HFF-Myc (cell line): ENCODE results near the gene TMEM62.
"Not testable (repeated sequence)": the region's sequence is repeated elsewhere in the genome, so short reads cannot be mapped to it uniquely, and the experiment has no call there.

ENCODE experiments used
- DNase-seq: peaks from one replicate; pipeline ENCODE4 v3.0.0-alpha.2; 2011; ENCODE audit warnings: low read depth; ENCODE audit errors: extremely low read depth
- H3K4me3 ChIP-seq: replicated peaks from 2 replicates; pipeline ENCODE4 v1.5.1; 2011; ENCODE audit warnings: low read depth, mild to moderate bottlenecking, control low read depth, low read length
- TF ChIP-seq, protein P1 (sequence below): IDR thresholded peaks from 2 replicates; pipeline ENCODE4 v1.5.1; 2012; ENCODE audit warnings: mild to moderate bottlenecking, low read depth, low read length, control low read depth; ENCODE audit errors: missing control alignments

The TMEM62 gene

DNA sequence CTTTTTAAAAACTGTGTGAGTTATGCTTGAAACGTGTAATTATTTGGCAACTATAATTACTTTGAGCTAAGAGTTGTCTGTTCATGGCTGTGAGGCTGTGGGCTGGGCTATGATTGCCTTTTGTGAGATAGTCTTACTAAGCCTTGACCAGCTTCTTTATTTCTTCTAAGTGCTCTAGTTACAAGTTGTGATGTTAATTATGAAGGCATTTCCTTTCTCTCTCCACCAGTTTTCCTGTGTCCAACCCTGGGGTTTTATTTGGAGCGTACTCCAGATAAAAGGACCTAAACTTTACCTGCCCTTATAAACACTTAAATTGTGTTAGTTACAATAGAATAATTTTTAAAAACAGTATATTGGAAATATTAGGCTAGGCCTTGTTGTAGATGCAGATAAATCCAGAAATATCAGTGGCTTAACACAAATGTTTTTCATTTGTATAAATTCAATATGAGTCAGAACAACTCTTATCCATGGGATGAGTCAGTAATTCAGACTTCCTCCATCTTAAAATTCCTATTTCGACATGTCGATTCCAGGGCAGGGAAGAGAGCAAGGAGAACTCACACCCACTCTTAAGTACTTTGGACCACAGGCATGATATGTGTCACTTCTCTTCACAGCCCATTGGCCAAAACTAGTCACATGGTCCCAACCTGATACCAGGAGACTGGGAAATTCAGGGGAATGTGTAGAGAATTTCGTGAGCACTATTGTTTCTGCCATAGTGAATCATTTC is 17.0 kb downstream of the TMEM62 start:
- TF ChIP-seq, protein P1, sequence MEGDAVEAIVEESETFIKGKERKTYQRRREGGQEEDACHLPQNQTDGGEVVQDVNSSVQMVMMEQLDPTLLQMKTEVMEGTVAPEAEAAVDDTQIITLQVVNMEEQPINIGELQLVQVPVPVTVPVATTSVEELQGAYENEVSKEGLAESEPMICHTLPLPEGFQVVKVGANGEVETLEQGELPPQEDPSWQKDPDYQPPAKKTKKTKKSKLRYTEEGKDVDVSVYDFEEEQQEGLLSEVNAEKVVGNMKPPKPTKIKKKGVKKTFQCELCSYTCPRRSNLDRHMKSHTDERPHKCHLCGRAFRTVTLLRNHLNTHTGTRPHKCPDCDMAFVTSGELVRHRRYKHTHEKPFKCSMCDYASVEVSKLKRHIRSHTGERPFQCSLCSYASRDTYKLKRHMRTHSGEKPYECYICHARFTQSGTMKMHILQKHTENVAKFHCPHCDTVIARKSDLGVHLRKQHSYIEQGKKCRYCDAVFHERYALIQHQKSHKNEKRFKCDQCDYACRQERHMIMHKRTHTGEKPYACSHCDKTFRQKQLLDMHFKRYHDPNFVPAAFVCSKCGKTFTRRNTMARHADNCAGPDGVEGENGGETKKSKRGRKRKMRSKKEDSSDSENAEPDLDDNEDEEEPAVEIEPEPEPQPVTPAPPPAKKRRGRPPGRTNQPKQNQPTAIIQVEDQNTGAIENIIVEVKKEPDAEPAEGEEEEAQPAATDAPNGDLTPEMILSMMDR, result no peak
- DNase-seq, result peak; percentile 97
- no peak overlapping the region for H3K4me3 ChIP-seq

DNA sequence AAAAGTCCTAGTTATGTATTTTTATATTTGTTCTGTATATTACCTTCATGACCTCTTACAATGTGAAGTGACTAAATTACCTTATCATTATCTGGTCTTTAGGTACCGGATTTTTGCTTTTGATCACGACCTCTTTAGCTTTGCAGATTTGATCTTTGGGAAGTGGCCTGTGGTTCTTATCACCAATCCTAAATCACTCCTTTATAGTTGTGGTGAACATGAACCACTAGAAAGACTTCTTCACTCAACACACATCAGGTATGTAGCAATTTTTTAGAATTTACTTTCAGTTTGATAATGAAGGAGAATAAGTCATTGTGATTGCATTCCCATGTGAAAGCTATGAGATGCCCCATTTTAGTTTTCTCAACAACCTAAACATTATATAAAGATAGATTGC is 18.3 kb downstream of the TMEM62 start:
- TF ChIP-seq, protein P1, result no peak
- DNase-seq, result no peak

DNA sequence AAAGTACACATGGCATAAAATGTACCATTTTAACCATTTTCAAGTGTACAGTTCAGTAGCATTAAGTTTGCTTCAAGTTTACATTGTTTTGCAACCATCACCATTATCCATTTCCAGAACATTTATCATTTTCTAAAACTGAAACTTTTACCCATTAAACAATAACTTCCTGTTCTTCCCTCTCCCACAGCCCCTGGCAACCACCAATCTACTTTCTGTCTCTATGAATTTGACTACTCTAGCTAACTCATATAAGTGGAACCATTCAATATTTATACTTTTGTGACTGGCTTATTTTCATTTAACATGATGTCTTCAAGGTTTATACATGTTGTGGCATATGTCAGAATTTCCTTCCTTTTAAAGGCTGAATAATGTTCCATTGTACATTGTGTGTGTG is 19.9 kb downstream of the TMEM62 start:
- DNase-seq, result no peak
- H3K4me3 ChIP-seq, result no peak overlapping the region
- TF ChIP-seq, protein P1, result no peak

More for the DNA sequence above, 18.3 kb downstream of the TMEM62 start:
- H3K4me3 ChIP-seq, result no peak overlapping the region

DNA sequence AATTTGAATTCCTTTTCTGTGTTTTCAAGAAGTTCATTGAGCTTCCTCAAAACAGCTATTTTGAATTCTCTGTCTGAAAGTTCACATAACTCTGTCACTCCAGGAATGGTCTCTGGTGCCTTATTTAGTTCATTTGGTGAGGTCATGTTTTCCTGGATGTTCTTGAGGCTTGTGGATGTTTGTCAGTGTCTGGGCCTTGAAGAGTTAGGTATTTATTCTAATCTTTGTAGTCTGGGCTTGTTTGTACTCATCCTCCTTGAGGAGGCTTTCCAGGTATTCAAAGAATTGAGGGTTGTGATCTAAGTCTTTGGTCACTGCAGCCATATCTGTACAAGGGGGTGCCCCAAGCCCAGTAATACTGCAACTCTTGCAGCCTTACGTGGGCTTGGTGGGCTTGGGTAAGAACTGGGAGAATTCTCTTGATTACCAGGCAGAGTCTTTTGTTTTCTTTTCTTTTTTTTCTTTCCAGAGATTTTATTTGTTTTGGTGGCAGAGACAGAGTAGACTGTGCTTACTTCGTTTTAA is 32.5 kb downstream of the TMEM62 start:
- no peak overlapping the region for H3K4me3 ChIP-seq
- TF ChIP-seq, protein P1, result no peak
- DNase-seq, result no peak

DNA sequence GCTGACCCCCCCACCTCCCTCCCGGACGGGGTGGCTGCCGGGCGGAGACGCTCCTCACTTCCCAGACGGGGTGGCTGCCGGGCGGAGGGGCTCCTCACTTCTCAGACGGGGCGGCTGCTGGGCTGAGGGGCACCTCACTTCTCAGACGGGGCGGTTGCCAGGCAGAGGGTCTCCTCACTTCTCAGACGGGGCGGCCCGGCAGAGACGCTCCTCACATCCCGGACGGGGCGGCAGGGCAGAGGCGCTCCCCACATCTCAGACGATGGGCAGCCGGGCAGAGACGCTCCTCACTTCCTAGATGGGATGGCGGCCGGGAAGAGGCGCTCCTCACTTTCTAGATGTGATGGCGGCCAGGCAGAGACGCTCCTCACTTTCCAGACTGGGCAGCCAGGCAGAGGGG is 33.9 kb downstream of the TMEM62 start:
- DNase-seq, H3K4me3 ChIP-seq: not testable (repeated sequence)

DNA sequence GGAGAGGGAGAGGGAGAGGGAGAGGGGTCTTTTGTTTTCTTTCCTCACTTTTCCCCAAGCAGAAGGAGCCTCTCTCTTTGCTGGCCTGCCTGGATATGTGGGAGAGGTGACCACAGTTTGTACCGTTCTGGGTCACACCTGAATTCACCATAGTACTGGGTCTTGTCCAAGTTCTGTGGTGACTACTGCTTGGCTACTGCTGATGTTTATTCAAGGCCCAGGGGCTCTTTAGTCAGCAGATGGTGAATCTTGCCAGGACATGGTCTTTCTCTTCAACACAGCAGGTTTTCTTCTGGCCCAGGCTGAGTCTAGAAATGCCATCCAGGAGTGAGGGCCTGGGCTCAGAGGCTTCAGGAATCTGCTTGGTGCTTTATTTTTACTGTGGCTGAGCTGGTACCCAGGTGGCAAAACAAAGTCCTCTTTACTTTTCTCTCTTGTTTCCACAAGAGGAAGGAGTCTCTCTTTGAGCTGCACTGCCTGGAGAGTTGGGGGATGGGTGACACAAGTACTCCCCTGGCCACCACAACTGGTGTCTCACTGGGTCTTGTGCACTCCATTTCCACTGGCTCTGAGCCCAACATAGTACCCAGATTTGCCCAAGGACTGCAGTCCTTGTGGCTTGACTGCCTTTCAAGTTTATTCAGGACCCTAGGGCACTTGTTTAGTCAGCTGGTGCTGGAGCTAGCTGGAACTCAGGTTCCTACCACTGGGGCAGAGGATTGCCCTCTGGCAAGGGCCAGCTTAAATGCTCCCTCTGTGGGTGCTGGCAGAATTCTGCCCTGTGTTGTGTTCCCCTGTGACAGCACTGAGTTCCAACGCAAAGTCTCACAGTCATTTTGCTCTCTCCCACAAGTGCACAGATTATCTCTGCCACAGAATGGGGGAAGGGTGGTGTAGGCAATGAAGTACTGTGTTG is 35.1 kb downstream of the TMEM62 start:
- TF ChIP-seq, protein P1, result no peak
- DNase-seq, result no peak
- H3K4me3 ChIP-seq, result no peak overlapping the region

DNA sequence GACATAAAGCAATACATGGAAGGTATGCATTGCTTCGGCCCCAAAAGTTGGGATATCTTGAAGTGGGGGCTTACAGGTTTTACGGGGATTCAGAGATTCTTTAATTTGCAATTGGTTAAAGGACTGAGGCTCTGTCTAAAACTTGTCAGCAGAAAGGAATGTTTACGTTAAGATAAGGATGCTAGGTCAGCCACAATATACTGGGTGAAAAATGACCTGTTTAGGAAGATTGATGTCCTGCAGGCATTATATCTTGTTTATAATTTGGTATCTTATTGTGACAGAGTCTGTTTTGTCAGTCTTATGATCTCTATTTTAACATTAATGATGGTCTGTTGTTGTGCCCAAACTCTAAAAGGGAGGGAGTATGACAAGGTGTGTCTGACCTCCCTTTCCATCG is 36.5 kb downstream of the TMEM62 start:
- no peak overlapping the region for H3K4me3 ChIP-seq
- TF ChIP-seq, protein P1, result no peak
- no peak for DNase-seq

DNA sequence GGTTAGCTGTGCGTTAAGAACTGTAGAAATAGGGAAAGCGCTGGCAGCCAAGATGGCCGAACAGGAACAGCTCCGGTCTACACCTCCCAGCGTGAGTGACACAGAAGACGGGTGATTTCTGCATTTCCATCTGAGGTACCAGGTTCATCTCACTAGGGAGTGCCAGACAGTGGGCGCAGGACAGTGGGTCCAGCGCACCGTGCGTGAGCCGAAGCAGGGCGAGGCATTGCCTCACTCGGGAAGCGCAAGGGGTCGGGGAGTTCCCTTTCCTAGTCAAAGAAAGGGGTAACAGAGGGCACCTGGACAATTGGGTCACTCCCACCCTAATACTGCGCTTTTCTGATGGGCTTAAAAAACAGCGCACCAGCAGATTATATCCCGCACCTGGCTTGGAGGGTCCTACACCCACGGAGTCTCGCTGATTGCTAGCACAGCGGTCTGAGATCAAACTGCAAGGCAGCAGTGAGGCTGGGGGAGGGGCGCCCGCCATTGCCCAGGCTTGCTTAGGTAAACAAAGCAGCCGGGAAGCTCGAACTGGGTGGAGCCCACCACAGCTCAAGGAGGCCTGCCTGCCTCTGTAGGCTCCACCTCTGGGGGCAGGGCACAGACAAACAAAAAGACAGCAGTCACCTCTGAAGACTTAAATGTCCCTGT is 42.4 kb downstream of the TMEM62 start:
- not testable (repeated sequence) for DNase-seq, H3K4me3 ChIP-seq

DNA sequence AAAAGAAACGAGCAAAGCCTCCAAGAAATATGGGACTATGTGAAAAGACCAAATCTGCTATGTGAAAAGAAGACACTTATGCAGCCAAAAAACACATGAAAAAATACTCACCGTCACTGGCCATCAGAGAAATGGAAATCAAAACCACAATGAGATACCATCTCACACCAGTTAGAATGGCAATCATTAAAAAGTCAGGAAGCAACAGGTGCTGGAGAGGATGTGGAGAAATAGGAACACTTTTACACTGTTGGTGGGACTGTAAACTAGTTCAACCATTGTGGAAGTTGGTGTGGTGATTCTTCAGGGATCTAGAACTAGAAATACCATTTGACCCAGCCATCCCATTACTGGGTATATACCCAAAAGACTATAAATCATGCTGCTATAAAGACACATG is 43.8 kb downstream of the TMEM62 start:
- not testable (repeated sequence) for DNase-seq, H3K4me3 ChIP-seq
